H1 (cell line): Measurements from ENCODE around the gene RBM38. TPM values are rescaled to one million over a fixed set of nuclear protein-coding genes. Genes with fewer than 3 reads are reported as not detected.

ENCODE experiments used
- CTCF ChIA-PET: fragments of 300-600 bp; sonication (Branson Sonifier 250); formaldehyde crosslinking; loops from one replicate; lab custom pipeline; 2021; ENCODE audit not compliant: partially characterized antibody; lab: Charles Lee
- POLR2A ChIA-PET: fragments of 300-600 bp; sonication (Branson Sonifier 250); formaldehyde crosslinking; loops from one replicate; lab custom pipeline; 2021; ENCODE audit warnings: inconsistent platforms; ENCODE audit not compliant: partially characterized antibody; lab: Charles Lee
- DNase-seq, 2 experiments: peaks; one replicate each; pipeline versions ENCODE4 v3.0.0 to v3.0.0-alpha.2; 2010 to 2022; ENCODE audit warnings: low spot score in 2 of 2, low read depth in 1 of 2, mixed read lengths in 1 of 2
- FAIRE-seq: peaks from 2 replicates; lab custom pipeline; 2011; peaks lifted over from hg19 to GRCh38; lab: Jason Lieb, UNC
- H2AFZ ChIP-seq: 2 replicates; pipeline ENCODE4 v1.8.1; 2012; ENCODE audit warnings: low read length, inconsistent platforms
- H2AK5ac ChIP-seq: 2 replicates; pipeline ENCODE4 v1.6.1; 2013; ENCODE audit warnings: low read depth, low read length
- H2BK120ac ChIP-seq: replicated peaks from 2 replicates; pipeline ENCODE3; 2013; ENCODE audit warnings: low read depth, low read length, inconsistent platforms
- H2BK12ac ChIP-seq: 2 replicates; pipeline ENCODE4 v1.6.1; 2013; ENCODE audit warnings: low read depth, low read length
- H2BK15ac ChIP-seq: 2 replicates; pipeline ENCODE4 v1.6.1; 2013; ENCODE audit warnings: low read length
- H2BK20ac ChIP-seq: 2 replicates; pipeline ENCODE4 v1.6.1; 2013; ENCODE audit warnings: low read length
- H2BK5ac ChIP-seq: 2 replicates; pipeline ENCODE4 v1.6.1; 2013; ENCODE audit warnings: low read depth, low read length
- H3K14ac ChIP-seq: 2 replicates; pipeline ENCODE4 v1.6.1; 2013; ENCODE audit warnings: inconsistent platforms; ENCODE audit not compliant: insufficient read length
- H3K18ac ChIP-seq: 2 replicates; pipeline ENCODE4 v1.6.1; 2013; ENCODE audit warnings: low read length; ENCODE audit errors: extremely low read depth
- H3K23ac ChIP-seq: 2 replicates; pipeline ENCODE4 v1.6.1; 2013; ENCODE audit warnings: inconsistent platforms; ENCODE audit not compliant: insufficient read length
- H3K23me2 ChIP-seq: 2 replicates; pipeline ENCODE4 v1.6.1; 2013; ENCODE audit warnings: low read depth, low read length
- H3K27ac ChIP-seq: 2 replicates; pipeline ENCODE4 v1.6.1; 2011; ENCODE audit warnings: low read depth, low read length, inconsistent platforms
- H3K27me3 ChIP-seq, 4 experiments: replicated peaks in 1 of 4; 1 replicate in 1 of 4; 2 replicates in 3 of 4; pipeline versions ENCODE4 v1.6.1 to v1.8.1; 2011 to 2013; ENCODE audit warnings: low read length in 3 of 4, mild to moderate bottlenecking in 3 of 4, inconsistent platforms in 2 of 4, mixed read lengths in 2 of 4, moderate library complexity in 1 of 4; ENCODE audit not compliant: control insufficient read depth in 3 of 4, insufficient read depth in 3 of 4; ENCODE audit errors: extremely low read depth in 1 of 4
- H3K36me3 ChIP-seq, 4 experiments: 2 replicates each; pipeline versions ENCODE4 v1.6.1 to v1.8.1; 2011 to 2013; ENCODE audit warnings: mild to moderate bottlenecking in 4 of 4, low read length in 3 of 4, moderate library complexity in 2 of 4, control low read depth in 1 of 4, inconsistent platforms in 1 of 4; ENCODE audit not compliant: insufficient read depth in 4 of 4, control insufficient read depth in 2 of 4
- H3K4ac ChIP-seq: replicated peaks from 2 replicates; pipeline ENCODE3; 2013; ENCODE audit warnings: low read length, low read depth, mixed read lengths, inconsistent platforms; ENCODE audit not compliant: insufficient read length
- H3K4me1 ChIP-seq, 4 experiments: replicated peaks in 1 of 4; 1 replicate in 1 of 4; 2 replicates in 3 of 4; pipeline versions ENCODE4 v1.6.1 to v1.8.1; 2011 to 2013; ENCODE audit warnings: low read length in 3 of 4, inconsistent platforms in 2 of 4, mixed read lengths in 1 of 4; ENCODE audit not compliant: insufficient read depth in 4 of 4, control insufficient read depth in 3 of 4
- H3K4me2 ChIP-seq, 2 experiments: 2 replicates each; pipeline versions ENCODE4 v1.6.1 to v1.8.1; 2011 to 2013; ENCODE audit warnings: low read depth in 2 of 2, low read length in 2 of 2, control low read depth in 1 of 2, inconsistent platforms in 1 of 2, mild to moderate bottlenecking in 1 of 2; ENCODE audit not compliant: insufficient read depth in 1 of 2
- H3K4me3 ChIP-seq, 4 experiments: fragments of 200-600, 300-600 bp in 1 of 4; sonication (generic), shearing (Covaris generic), sonication (Bioruptor Twin) in 1 of 4; 2 replicates each; pipeline versions ENCODE4 v1.5.1 to v1.8.1; 2011 to 2016; ENCODE audit warnings: low read length in 4 of 4, low read depth in 3 of 4, control low read depth in 2 of 4, inconsistent platforms in 2 of 4, mild to moderate bottlenecking in 2 of 4, mixed read lengths in 1 of 4, moderate library complexity in 1 of 4; ENCODE audit not compliant: insufficient read depth in 2 of 4; ENCODE audit errors: extremely low read depth in 1 of 4
- H3K56ac ChIP-seq: replicated peaks from 2 replicates; pipeline ENCODE3; 2013; ENCODE audit warnings: low read depth, mild to moderate bottlenecking, mixed read lengths, low read length, inconsistent platforms; ENCODE audit not compliant: insufficient read length
- H3K79me1 ChIP-seq: 2 replicates; pipeline ENCODE4 v1.6.1; 2013; ENCODE audit warnings: low read depth, low read length, control low read depth
- H3K79me2 ChIP-seq, 2 experiments: 2 replicates each; pipeline versions ENCODE4 v1.6.1 to v1.8.1; 2012 to 2013; ENCODE audit warnings: low read length in 2 of 2, mild to moderate bottlenecking in 2 of 2, inconsistent platforms in 1 of 2; ENCODE audit not compliant: insufficient read depth in 2 of 2, control insufficient read depth in 1 of 2
- H3K9ac ChIP-seq, 4 experiments: replicated peaks in 1 of 4; 1 replicate in 1 of 4; 2 replicates in 3 of 4; pipeline versions ENCODE4 v1.6.1 to v1.8.1; 2011 to 2013; ENCODE audit warnings: low read depth in 3 of 4, low read length in 3 of 4, control low read depth in 2 of 4, mild to moderate bottlenecking in 2 of 4, moderate library complexity in 2 of 4, inconsistent platforms in 1 of 4; ENCODE audit errors: extremely low read depth in 1 of 4
- H3K9me3 ChIP-seq, 2 experiments: 2 replicates each; pipeline versions ENCODE4 v1.6.1 to v1.8.1; 2012 to 2013; ENCODE audit warnings: mild to moderate bottlenecking in 2 of 2, moderate library complexity in 2 of 2, control low read depth in 1 of 2, inconsistent platforms in 1 of 2, low read depth in 1 of 2, low read length in 1 of 2, mixed read lengths in 1 of 2; ENCODE audit not compliant: insufficient read depth in 2 of 2
- H4K20me1 ChIP-seq, 2 experiments: replicated peaks in 1 of 2; 2 replicates each; pipeline versions ENCODE3 to v1.8.1; 2011 to 2013; ENCODE audit warnings: inconsistent platforms in 2 of 2, low read length in 2 of 2, mild to moderate bottlenecking in 1 of 2; ENCODE audit not compliant: insufficient read depth in 2 of 2, control insufficient read depth in 1 of 2
- H4K5ac ChIP-seq: 2 replicates; pipeline ENCODE4 v1.6.1; 2013; ENCODE audit warnings: low read length, low read depth, mixed read lengths, inconsistent platforms; ENCODE audit not compliant: insufficient read length
- H4K8ac ChIP-seq: 2 replicates; pipeline ENCODE4 v1.8.0; 2013; ENCODE audit warnings: mild to moderate bottlenecking, moderate library complexity, low read length, inconsistent platforms; ENCODE audit not compliant: insufficient read depth; ENCODE audit errors: extremely low read depth
- H4K91ac ChIP-seq: replicated peaks from 2 replicates; pipeline ENCODE3; 2013; ENCODE audit warnings: low read length, mixed read lengths, inconsistent platforms; ENCODE audit not compliant: insufficient read length
- GABPA ChIP-seq: IDR thresholded peaks from 2 replicates; pipeline ENCODE4 v1.6.1; 2011; ENCODE audit warnings: mild to moderate bottlenecking, low read length, moderate library complexity, borderline replicate concordance; ENCODE audit not compliant: insufficient read depth
- KDM1A ChIP-seq: fragments of 200-600, 300-600 bp; sonication (generic); IDR thresholded peaks from 2 replicates; pipeline ENCODE4 v1.7.1; 2016; ENCODE audit warnings: mild to moderate bottlenecking, low read length, borderline replicate concordance
- TEAD4 ChIP-seq: IDR thresholded peaks from 2 replicates; pipeline ENCODE4 v1.6.1; 2012; ENCODE audit warnings: low read depth, low read length, inconsistent platforms, mixed read lengths
- WGBS, 2 experiments: shearing (Covaris generic) in 1 of 2; methylation state at CpG; one replicate each; pipeline versions ENCODE4 v1.1.6 to v1.1.7; 2013 to 2015; ENCODE audit warnings: low lambda C conversion rate in 2 of 2, mixed read lengths in 2 of 2, inconsistent platforms in 1 of 2, low coverage in 1 of 2, missing lambda C conversion rate in 1 of 2; ENCODE audit not compliant: insufficient replicate concordance in 2 of 2, insufficient coverage in 1 of 2, insufficient read length in 1 of 2; ENCODE audit errors: extremely low coverage in 1 of 2, missing lambda C conversion rate in 1 of 2; 5-methylcytosine and 5-hydroxymethylcytosine counted together
- polyA plus RNA-seq, 7 experiments: library from polyadenylated mRNA; depleted of rRNA in 3 of 7; stranded (reverse) in 5 of 7; unstranded in 2 of 7; fragments of >200 nt in 5 of 7; fragments of 200-250 nt in 2 of 7; gene quantifications; 1 replicate in 5 of 7; 2 replicates in 1 of 7; 4 replicates in 1 of 7; pipeline versions ENCODE4 v1.2.1 to v1.2.3, GENCODE V29; 2011 to 2013; ENCODE audit warnings: missing spikeins in 2 of 7, mixed read lengths in 2 of 7
- total RNA-seq: library from RNA; stranded (reverse); fragmentation: NEBNext Ultra II Directional; extraction: Animal tissue kit (Norgen Biotek cat#: 25700); gene quantifications from 2 replicates; pipeline ENCODE4 v1.2.1, GENCODE V29; 2021

Gene RBM38
- total and polyA plus RNA-seq, 2 of the 8 experiments (the other 6 are each of a cell fraction or from before 2014, with no cell fraction given), result 57.7 to 109 TPM

DNA sequence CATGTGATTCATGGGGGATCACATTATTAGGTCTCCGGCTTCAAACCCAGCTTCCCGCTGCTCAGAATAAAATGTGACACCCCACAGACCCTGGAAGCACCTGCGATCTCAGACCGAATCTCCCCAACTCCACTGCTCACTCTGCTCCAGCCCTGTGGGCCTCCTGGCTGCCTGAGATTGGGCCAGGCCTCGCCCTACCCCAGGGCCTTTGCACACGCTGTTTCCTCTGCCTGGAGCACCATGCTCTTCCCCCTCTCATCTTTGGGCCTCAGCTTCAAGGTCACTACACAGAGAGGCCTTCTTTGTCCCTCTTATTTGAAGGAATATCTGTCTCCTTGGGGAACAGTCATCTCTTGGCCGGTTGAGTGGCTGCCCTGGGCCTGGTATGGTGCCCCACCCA is 48.8 kb downstream of the RBM38 start:
- Histone ChIP-seq H3K9ac (no peak overlapping the region), H3K9me3 (no peaks in the 10 kb centered on the region), H3K36me3 (no peaks in the 10 kb centered on the region), H3K56ac (no peak overlapping the region), H4K8ac (no peak overlapping the region), H2BK20ac (no peak overlapping the region), H4K91ac (no peak overlapping the region), H2BK120ac (no peak overlapping the region), H4K20me1 (no peaks in the 10 kb centered on the region), H3K4me3 (no peak overlapping the region), H4K5ac (no peak overlapping the region), H3K4me2 (no peak overlapping the region), H3K27ac (no peak overlapping the region), H3K23me2 (no peaks in the 10 kb centered on the region), H3K4me1 (peaks cover 0 to 21% (median 14%) of the 10 kb centered on the region in 4 experiments; a peak in 6 of 7 replicates), H3K23ac (no peak overlapping the region), H3K14ac (no peak overlapping the region), H2AK5ac (peak overlapping the region; percentile 39; the same call in 1 of the 2 replicates), H3K18ac (no peak overlapping the region), H2BK12ac (no peak overlapping the region), H2AFZ (no peak overlapping the region), H2BK15ac (no peak overlapping the region), H3K79me2 (no peaks in the 10 kb centered on the region), H2BK5ac (no peak overlapping the region), H3K79me1 (no peaks in the 10 kb centered on the region; the same call in 1 of the 2 replicates), H3K4ac (no peak overlapping the region), H3K27me3 (no peaks in the 10 kb centered on the region)
- 90% methylated on average over 7 of the region's 7 CpGs; no CpG with 5 or more reads in 1 of the 2 experiments for WGBS, 2 experiments
- DNase-seq (no peak), FAIRE-seq (no peak)
- POLR2A ChIA-PET, result interaction anchor here (1.8 to 2.0 kb wide), 2 partner anchors 15 to 33 kb away, joined by 6 to 7 read pairs; no protein-coding TSS in a partner anchor
- CTCF ChIA-PET, result interaction anchor here (1.0 to 2.3 kb wide), 7 partner anchors 9 to 348 kb away, joined by 3 to 5 read pairs (median 3); no protein-coding TSS in a partner anchor
- TF ChIP-seq KDM1A, result peak; percentile 73; the same call in 1 of the 2 replicates
- TF ChIP-seq TEAD4, result no peak
- TF ChIP-seq GABPA, result no peak
